Iris pigment epithelial cell (primary cell): ENCODE measurements around the gene SYT17.
"Not testable (repeated sequence)": the region's sequence is repeated elsewhere in the genome, so short reads cannot be mapped to it uniquely, and the experiment has no call there.

ENCODE experiments used
- DNase-seq: peaks from one replicate; pipeline ENCODE4 v3.0.0-alpha.2; 2011; ENCODE audit warnings: low read depth

Gene SYT17

DNA sequence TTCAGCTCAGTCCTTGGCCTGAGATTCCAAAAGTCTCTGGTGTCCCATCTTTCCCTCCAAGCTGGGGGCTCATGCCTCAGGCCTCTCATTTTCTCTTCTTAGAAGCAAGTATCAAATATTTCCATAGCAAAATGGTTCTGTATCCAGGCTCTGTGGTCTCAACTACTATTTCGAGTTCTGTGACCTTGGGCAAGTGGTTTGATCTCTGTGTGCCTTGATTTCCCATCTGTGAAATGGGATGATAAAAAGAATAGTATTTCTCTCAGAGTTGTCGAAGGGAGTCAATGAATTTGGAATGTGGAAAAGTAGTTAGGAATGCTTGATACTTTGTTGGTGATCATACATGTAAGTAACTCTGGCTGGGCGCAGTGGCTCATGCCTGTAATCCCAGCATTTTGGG is 6.4 kb downstream of the SYT17 start:
- DNase-seq, result no peak

DNA sequence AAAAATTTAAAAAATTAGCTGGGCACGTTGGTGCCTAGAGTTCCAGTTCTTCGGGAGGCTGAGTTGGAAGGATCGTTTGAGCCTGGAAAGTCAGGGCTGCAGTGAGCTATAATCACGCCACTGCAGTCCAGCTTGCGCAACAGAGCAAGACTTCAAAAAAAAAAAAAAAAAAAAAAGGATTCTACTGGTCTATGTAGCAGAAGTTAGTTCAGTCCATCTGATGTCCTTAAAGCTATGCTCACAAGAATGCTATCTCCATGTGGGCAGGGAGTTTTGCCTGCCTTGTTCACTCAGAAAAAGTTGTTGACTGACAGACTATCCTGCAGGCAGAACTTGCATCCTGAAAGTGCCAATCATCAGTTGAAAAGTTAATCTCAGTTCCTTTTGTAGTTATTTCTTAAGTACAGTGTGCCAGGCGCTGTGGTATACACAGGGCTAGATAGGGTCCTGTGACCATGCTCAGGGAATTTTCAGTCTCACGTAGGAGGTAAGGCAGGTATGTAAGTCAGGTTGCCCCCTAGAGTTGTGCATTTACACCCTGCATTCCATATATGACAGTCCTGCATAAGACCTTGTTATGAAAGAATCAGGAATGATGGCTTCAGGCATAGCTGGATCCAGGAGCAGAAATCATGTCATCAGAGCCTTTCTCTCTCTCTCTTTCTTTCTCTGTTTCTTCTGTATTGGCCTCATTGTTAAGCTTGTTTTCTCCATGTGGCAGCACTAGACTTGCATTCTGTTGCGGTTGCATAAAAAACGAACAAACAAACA is 7.6 kb downstream of the SYT17 start:
- peak; percentile 46 for DNase-seq

DNA sequence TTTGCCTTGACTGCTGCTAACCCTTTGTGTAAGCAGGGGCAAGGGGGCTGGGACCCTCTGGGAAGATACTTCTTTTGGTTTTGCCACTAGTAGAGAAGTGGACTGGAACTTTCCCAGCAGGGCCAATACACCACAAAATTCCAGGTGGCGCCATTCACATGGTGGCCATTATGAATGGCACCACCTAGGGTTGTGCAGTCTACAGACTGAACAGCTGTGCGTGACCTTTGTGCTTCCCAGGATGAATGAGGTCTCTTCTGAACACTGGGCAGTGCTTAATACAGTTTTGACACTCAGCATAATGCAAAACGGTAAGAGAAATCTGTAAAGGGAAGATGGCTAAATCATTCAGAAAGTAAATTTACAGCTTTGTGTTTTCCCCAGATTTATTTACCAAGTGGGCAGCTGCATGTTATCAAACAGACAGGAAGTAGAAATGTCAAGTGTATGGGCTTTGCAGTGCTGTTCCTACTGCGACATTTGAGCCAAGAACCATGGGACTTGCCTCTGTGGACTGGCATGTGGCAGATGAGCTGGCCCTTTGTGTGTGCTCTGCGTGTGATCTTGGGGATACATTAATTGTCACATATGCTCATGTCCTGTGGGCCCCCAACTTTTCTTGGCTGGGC is 9.2 kb downstream of the SYT17 start:
- no peak for DNase-seq

DNA sequence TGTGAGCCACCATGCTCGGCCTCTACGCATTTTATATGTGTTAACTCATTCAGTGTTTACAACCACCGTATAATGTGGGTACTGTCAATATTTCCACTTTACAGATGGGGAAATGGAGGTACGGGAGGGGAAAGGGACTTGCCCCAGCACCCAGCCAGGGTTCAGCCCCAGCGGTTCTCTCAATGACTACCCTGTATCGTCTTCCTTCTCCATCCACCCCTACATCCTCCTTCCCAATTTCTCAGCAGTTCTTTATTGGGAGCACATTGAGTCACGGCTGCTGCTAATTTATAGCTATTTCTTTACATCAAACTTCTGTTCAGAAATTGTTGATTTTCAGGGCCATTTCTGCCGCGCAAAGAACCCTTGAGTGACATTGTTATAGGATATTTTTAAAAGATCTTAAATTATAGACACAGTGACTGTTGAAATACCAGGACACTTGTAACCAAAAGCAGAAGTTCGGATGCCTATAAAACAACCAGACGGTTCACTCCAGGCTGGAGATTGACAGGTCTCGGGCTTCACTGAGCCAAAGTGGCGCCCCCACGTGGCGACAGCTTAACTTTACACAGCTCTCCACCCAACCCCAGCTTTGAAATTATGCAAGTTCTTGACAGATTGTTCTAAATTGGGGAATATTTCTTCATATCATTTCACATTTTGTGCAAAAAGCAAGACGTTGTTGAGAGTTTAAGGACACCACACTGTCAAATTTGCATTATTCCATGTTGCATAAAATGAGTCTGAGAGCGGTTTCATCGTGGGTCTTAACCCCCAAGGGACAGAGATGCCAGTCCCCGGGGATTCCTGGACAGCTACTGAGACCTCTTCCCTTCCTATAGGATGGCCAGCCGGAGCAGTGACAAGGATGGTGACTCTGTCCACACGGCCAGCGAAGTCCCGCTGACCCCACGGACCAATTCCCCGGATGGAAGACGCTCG is 11.8 kb downstream of the SYT17 start:
- DNase-seq, result peak; percentile 65

DNA sequence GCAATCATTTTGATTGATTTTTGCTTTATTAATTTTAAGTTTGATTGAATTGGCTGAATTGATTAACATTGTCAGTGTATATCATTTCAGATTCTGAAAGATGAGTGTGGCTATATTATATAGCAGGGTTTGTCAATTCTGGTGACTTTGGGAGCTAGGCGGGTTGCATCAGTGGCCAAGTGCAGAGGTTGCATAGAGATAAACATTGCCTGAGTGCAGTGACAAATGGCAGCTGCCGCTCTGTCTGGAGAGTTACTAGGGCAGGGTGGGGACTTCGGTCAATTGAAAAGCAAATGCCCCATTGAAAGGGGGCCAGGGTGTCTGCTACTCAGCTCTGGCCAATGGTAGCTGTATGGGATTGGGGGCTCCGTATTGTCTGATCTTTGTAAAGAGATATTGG is 12.7 kb downstream of the SYT17 start:
- DNase-seq, result no peak

DNA sequence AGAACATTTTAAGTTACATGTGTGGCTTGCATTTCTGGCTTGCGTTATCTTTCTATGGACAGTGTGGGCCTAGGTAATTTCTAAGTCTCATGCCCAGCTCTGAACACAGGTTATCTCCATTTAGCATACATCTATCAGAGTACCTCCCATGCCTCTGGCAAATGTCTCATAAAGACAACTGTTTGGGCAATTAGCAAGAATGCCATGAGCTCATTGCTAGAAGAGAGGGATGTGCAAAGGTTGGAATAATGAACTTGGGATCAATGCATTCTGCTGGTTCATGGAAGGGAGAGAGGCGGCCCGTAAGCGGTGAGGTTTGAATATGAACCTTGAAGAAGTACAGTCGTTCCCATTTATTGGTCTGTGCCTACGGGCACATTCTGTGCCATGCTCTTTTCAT is 14.4 kb downstream of the SYT17 start:
- DNase-seq, result no peak

DNA sequence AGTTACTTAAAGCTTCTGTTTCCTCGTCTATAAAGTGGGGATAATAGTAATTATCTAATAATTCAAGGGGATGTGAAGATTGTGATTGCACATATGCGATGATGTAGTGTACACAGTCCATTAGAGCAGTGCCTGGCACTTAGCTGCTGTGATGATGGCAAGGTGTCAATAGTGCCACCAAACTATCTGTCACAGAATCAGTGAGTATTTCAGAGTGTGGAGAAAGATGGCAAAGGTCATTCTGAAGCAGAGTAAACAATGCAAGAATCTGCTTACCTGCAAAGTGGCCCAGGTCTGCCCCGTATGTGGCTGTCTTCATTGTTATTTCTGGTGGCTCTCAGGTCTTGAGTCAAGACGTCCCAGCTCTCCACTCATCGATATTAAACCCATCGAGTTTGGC is 15.1 kb downstream of the SYT17 start:
- no peak for DNase-seq

DNA sequence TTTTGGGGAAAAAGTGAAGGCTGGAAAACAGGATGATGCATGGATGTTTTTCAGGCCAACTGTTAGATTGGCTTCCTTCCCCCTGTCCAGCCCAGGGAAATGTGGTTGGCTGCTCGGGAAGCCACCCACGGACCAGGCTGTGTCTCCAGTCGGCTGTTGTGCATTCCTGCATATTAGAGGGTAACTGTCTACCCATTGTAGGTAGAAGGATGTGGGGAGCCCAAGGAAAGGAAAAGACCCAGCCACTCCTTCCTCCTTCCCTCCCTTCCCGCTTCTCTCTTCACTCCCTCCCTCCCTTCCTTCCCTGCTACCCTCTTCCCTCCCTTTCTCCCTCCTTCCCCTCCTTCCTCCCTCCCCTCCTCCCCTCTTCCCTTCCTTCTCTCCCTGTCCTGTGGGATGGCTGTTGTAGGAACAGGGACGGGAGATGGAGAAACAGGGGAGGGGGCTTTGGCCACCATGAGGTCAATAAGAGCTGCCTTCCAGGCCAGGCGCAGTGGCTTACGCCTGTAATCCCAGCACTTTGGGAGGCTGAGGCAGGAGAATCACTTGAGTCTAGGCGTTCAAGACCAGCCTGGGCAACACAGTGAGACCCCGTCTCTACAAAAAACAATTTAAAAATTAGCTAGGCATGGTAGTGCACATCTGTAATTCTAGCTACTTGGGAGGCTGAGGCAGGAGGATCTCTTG is 16.9 kb downstream of the SYT17 start:
- DNase-seq, result peak; percentile 39

DNA sequence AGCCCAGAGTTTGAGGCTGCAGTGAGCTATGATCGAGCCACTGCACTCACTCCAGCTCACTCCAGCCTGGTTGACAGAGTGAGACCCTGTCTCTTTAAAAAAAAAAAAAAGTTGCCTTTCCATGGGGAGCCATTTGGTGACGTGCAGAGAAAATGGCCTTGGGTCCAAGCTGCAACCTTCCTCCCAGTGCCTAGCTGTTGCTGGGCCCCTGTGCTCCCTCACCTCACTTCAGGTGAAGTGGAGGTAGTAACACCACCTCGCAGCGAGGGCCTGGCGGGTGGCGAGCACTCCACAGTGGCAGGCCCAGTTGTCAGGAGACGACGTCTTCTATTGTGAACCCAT is 17.4 kb downstream of the SYT17 start:
- DNase-seq, result no peak

DNA sequence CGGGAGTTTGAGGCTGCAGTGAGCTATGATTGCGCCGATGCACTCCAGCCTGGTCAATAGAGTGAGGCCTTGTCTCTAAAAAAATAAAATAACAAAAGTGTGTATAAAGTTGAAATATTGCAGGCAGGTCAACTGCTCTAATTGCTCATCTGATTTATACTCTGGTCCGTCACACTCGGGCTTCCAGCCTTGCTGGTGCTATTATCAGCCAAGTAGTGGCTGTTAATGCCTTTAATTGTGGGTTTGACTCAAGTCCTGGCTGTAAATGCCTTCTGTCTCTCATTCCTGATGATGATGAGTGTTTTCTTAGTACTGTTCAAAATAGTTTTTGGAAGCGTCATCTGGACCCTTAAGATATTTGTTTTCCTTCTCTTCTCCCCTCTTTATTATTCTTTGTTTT is 18.4 kb downstream of the SYT17 start:
- no peak for DNase-seq

DNA sequence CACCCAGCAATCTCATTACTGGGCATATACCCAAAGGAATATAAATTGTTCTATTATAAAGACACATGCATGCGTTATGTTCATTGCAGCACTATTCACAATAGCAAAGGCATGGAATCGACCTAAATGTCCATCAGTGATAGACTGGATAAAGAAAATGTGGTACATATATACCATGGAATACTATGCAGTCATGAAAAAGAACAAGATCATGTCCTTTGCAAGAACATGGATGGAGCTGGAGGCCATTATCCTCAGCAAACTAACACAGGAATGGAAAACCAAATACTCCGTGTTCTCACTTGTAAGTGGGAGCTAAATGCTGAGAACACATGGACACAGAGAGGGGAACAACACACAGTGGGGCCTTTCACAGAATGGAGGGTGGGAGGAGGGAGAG is 19.9 kb downstream of the SYT17 start:
- DNase-seq, result not testable (repeated sequence)

DNA sequence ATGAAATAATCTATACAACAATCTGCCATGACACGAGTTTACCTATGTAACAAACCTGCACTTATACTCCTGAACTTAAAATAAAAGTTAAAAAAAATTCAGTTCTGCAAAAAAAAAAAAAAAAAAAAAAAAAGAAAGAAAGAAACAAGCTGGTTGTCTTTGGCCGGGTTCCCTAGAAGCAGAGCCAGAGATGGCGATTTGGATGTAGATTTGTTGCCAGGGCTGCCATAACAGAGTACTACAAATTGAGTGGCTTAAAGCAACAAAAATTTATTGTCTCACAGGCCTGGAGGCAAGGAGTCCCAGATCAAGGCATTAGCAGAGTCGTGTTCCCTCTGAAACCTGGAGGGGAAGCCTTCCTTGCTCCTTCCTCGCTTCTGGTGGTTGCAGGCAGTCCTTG is 20.4 kb downstream of the SYT17 start:
- DNase-seq, result no peak

DNA sequence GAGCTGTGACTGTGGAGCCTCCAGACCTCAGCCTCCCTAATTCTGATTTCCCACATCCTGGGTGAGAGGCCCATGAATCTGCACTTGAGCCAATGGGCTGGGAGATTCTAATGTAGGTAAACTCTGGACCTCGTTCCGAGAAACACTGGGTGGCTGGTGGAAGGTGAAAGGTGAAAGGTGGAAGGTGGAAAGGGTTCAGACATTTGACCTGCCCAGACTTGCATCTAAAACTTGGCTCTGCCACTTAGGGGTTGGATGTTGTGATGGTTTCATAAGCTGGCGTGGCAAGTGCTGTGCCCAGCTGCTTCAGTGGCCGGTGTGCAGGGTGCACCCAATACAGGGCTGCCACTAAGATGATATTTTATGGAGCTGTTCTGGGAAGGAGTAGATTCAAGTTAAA is 24.8 kb downstream of the SYT17 start:
- no peak for DNase-seq

DNA sequence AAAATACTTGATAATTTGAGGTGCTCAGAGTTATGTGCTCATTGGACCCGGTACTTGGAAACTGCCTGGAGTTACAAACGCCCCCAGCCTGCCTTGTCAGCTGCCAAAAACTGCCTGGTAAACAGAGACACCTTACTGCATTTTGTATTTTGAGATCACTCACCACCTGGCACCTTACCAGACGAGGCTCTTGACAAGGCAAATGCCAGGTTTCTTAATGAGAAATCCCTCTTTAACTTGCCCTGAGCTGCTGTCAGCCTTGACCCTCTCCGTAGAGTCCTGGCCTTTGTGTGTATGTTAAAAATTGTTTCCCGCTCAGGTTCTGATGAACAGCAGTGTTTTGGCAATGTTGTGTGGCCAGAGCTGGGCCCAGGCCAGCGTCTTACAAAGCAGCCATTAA is 28.8 kb downstream of the SYT17 start:
- DNase-seq, result no peak

DNA sequence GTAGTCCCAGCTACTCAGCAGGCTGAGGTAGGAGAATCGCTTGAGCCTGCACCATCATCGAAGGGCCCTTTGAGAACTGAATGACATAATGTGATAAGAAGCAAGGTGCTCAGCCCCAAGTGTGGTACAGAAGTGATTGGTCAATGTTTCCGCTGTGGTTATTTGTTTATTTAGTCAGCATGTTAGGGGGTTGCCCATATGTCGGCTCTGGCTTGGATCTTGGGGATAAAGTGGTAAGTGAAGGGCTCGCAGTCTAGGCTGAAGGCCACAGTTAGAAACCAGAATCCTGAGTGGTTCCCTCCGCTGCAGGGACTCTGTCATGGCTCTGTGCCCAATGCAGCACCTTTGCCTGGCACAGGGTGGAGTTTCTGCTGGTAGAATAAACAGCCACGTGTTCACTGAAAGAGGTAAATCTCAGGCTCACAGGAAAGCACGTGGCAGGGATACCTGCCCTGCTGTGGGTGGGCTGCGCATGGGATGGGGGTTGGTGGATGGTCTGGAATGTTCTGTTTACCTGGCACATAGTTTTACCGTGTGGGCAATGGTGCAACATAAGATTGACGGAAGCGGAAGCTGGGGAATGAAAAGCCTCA is 35.4 kb downstream of the SYT17 start:
- DNase-seq, result no peak

DNA sequence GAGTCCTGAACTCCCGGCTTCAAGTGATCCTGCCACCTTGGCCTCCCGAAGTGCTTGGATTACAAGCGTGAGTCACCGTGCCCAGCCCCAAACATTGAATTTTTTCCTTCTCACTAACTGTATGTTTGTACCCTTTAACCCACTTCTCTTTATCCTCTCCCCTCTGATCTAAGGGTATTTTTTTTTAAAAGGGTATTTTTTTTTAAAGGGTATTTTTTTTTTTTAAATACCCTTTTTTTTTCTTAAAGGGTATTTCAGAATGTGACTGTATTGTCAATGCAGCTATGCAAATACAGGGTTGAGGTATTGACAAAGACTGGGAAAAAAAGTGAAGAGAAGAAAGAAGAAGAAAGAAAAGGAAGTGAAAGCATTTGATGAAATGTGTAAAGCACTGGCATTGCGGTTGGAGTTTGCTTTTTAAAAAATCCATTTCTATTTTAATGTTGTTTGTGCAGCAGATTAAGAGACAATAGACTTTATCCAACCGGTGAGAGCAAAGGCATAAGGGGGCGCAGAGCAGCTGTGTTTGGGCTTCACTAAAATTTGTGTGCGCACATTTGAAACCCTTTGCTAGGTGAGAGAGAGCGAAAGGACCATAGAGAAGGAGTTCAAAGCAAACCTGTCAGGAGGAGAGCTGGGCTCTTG is 42.4 kb downstream of the SYT17 start:
- DNase-seq, result peak; percentile 51

DNA sequence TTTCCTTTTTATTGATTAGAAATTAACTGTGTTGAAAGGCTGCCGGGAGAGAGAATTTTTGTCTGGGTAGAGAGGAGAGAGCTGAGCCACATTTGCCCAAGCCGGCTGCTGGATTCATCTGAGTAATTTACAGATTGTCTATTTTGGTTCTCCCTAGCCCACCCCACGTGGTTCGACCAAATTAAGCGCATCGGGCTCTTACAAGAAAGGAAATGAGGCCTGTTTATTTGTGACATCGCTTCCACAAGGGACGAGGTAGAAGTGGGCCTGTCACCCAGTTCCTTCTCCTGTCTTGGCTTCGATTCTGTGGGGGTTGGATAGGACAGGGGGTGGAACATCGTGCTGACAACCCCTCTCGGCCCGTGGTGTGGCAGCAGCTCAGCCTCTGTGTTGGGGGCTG is 42.9 kb downstream of the SYT17 start:
- DNase-seq, result no peak

DNA sequence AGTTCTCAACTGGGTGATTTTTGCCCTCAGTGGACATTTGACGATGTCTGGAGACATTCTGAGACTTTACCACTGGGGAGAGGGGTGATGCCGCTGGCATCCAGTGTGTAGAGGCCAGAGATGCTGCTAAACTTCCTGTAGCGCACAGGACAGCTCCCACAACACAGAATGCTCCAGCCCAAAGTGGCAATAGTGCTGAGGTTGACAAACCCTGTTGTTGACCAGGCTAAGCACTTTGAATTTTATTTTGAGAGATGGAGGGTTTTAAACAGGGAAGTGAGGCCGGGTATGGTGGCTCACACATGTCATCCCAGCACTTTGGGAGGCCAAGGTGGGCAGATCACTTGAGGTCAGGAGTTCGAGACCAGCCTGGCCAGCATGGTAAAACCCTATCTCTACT is 44.0 kb downstream of the SYT17 start:
- DNase-seq, result no peak

DNA sequence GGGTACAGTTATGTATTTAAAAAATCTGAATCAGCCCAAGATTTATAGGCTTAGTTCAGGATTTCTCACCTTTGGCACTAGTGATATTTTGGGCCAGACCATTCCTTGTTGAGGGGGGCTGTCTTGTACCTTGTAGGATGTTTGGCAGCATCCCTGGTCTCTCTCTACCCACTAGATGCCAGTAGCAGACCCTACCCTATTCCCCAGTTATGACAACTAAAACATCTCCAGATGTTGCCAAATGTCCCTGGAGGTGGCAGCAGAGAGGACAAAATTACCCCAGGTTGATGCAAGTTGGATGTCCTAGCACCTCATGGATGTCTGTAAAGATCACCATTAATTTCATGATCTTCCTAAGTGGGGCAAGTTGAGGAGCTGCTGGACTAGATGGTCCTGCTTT is 45.8 kb downstream of the SYT17 start:
- no peak for DNase-seq

DNA sequence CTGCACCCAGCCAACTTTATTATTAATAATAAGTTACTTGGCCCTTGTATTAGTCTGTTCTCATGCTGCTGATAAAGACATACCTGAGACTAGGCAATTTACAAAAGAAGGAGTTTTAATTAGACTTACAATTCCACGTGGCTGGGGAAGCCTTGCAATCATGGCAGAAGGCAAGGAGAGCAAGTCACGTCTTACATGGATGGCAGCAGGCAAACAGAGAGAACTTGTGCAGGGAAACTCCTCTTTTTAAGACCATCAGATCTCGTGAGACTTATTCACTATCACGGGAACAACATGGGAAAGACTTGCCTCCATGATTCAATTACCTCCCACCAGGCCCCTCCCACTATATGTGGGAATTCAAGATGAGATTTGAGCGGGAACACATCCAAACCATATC is 47.7 kb downstream of the SYT17 start:
- DNase-seq, result no peak

DNA sequence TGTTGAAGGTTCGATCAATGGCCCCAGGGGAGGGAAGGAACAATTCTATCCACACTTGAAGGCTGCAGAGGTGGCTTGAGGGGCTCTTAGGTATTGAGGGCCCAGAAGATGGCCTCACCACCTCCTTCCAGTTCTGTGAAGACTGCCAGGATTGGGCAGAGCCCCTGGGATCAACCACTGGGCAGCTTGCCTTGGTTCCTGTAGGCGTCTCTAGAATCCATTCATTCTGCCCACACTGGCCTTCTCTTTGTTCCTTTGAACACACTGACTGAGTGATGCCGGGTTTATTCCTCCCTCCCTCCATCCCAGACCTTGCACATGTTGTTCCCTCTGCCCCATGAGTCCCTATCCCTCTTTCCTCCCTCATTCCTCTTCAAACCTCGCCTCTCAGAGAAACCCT is 50.5 kb downstream of the SYT17 start:
- no peak for DNase-seq

DNA sequence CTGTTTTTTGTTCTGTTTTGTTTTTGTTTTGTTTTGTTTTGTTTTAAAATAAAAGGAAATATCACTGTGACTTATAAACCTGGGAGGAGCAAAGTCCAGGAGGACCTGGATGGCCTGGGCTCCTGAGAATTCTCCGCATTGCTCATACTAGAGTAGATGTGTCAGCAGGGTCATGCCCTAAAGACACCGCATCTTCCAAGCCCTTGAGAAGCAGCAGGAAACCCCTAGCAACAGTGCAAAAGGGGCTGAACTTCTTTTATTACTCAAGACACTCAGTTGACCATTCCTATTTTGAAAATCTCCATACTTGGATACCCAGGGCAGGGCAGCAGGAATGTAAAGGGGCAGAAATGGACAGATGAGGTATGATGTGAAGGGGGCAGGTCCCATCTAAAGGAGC is 51.8 kb downstream of the SYT17 start:
- DNase-seq, result no peak
